Measurements from ENCODE around the gene MYO9A.

- TF ChIP-seq ZNF138 (tag by site-specific recombination; IDR thresholded peaks at IDR 0.05; ENCODE audit: borderline replicate concordance) (no peak), ZNF416 (tag by site-specific recombination; IDR thresholded peaks at IDR 0.05) (no peak)
Observed at GRCh38 chr15:71971905-71972304, 146.0 kb downstream of the MYO9A start.
